HL-60 (cell line): ENCODE results near the gene HAL.

Experiments used
- CTCF ChIP-seq: IDR thresholded peaks from one replicate; pipeline ENCODE4 v1.5.1; 2011; ENCODE audit warnings: low read length, control low read depth, inconsistent platforms; ENCODE audit not compliant: insufficient read depth
- POLR2AphosphoS5 ChIP-seq: IDR thresholded peaks from 2 replicates; pipeline ENCODE4 v1.6.1; 2012; ENCODE audit warnings: low read depth
- REST ChIP-seq: IDR thresholded peaks from 2 replicates; pipeline ENCODE4 v1.6.1; 2012; ENCODE audit warnings: low read depth; ENCODE audit not compliant: insufficient replicate concordance

GRCh38 chr12:95986635-95987570 lies 9.2 kb downstream of the HAL start:
- TF ChIP-seq CTCF (no peak), POLR2AphosphoS5 (no peak), REST (no peak)
